GM12878 (cell line): ENCODE results near the gene GALNT17.

Source experiments
- POLR2A ChIP-seq: IDR thresholded peaks from 2 replicates; pipeline ENCODE4 v1.6.1; 2011; ENCODE audit warnings: low read depth, mild to moderate bottlenecking, low read length
- STAT3 ChIP-seq: IDR thresholded peaks from 2 replicates; pipeline ENCODE4 v1.6.1; 2011; ENCODE audit warnings: low read depth, low read length, improper control_type of control experiment
- TCF12 ChIP-seq: IDR thresholded peaks from 2 replicates; pipeline ENCODE4 v1.6.1; 2011; ENCODE audit warnings: low read depth, mild to moderate bottlenecking, low read length
- ZZZ3 ChIP-seq: IDR thresholded peaks from 2 replicates; pipeline ENCODE4 v1.6.1; 2011; ENCODE audit warnings: low read depth; ENCODE audit not compliant: control insufficient read depth, insufficient read length
- TF ChIP-seq, protein P1 (sequence below), 3 experiments: IDR thresholded peaks in 2 of 3; conservative IDR thresholded peaks in 1 of 3; 2 replicates each; pipeline ENCODE4 v1.5.1; 2011; ENCODE audit warnings: low read depth in 3 of 3, low read length in 3 of 3, mild to moderate bottlenecking in 3 of 3, control low read depth in 2 of 3, moderate library complexity in 2 of 3, inconsistent platforms in 1 of 3, mixed read lengths in 1 of 3; ENCODE audit not compliant: control insufficient read depth in 2 of 3, insufficient read depth in 1 of 3; ENCODE audit errors: extremely low read depth in 1 of 3
- TF ChIP-seq, protein P2 (sequence below): fragments of 450-650 bp; IDR thresholded peaks from 2 replicates; pipeline ENCODE4 v1.6.1; 2017; ENCODE audit warnings: mild to moderate bottlenecking
- TF ChIP-seq, protein P3 (sequence below): IDR thresholded peaks from 2 replicates; pipeline ENCODE4 v1.6.1; 2012; ENCODE audit warnings: low read length, inconsistent platforms

DNA sequence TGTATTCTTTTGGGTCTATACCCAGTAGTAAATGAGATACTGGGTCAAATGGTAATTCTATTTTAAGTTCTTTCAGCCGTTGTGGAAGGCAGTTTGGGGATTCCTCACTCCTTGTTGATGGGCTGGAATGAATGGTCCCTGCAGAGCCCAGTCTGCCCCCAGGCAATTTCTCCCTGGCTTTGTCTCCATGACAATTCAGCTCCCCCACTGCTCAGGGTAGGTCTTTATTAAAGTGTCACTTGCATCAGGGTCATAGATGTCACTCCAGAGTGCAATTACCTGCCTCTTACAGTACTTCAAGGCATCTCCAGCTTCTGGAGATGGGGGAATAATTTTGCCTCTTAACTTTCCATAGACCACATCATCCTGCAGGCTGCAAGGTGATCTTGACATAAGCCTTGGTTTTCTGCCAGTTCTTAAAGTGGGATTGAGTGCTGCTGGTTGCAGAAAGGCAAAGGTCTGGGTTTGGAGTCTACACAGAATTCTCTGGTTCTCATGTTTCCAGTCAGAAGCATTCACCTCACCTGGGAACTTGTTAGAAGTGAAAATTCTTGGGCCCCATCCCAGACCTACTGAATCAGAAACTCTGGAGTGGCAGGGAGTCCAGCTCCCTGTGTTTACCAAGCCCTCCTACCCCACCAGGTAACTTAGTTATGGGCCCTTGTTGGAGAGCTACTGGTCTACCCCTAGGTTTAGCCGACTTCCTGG, 442.4 kb downstream of the GALNT17 start:
- TF ChIP-seq, protein P1, sequence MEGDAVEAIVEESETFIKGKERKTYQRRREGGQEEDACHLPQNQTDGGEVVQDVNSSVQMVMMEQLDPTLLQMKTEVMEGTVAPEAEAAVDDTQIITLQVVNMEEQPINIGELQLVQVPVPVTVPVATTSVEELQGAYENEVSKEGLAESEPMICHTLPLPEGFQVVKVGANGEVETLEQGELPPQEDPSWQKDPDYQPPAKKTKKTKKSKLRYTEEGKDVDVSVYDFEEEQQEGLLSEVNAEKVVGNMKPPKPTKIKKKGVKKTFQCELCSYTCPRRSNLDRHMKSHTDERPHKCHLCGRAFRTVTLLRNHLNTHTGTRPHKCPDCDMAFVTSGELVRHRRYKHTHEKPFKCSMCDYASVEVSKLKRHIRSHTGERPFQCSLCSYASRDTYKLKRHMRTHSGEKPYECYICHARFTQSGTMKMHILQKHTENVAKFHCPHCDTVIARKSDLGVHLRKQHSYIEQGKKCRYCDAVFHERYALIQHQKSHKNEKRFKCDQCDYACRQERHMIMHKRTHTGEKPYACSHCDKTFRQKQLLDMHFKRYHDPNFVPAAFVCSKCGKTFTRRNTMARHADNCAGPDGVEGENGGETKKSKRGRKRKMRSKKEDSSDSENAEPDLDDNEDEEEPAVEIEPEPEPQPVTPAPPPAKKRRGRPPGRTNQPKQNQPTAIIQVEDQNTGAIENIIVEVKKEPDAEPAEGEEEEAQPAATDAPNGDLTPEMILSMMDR (IDR thresholded peaks at IDR 0.05 in 2 of 3, conservative IDR thresholded peaks at IDR 0.05 in 1 of 3; ENCODE audit: control insufficient read depth in 2 of 3, extremely low read depth in 1 of 3, insufficient read depth in 1 of 3, low read depth in 3 of 3, low read length in 3 of 3) = no peak
- no peak for TF ChIP-seq ZZZ3
- no peak for TF ChIP-seq TCF12
- no peak for TF ChIP-seq POLR2A
- TF ChIP-seq, protein P2, sequence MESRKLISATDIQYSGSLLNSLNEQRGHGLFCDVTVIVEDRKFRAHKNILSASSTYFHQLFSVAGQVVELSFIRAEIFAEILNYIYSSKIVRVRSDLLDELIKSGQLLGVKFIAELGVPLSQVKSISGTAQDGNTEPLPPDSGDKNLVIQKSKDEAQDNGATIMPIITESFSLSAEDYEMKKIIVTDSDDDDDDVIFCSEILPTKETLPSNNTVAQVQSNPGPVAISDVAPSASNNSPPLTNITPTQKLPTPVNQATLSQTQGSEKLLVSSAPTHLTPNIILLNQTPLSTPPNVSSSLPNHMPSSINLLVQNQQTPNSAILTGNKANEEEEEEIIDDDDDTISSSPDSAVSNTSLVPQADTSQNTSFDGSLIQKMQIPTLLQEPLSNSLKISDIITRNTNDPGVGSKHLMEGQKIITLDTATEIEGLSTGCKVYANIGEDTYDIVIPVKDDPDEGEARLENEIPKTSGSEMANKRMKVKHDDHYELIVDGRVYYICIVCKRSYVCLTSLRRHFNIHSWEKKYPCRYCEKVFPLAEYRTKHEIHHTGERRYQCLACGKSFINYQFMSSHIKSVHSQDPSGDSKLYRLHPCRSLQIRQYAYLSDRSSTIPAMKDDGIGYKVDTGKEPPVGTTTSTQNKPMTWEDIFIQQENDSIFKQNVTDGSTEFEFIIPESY = no peak
- TF ChIP-seq, protein P3, sequence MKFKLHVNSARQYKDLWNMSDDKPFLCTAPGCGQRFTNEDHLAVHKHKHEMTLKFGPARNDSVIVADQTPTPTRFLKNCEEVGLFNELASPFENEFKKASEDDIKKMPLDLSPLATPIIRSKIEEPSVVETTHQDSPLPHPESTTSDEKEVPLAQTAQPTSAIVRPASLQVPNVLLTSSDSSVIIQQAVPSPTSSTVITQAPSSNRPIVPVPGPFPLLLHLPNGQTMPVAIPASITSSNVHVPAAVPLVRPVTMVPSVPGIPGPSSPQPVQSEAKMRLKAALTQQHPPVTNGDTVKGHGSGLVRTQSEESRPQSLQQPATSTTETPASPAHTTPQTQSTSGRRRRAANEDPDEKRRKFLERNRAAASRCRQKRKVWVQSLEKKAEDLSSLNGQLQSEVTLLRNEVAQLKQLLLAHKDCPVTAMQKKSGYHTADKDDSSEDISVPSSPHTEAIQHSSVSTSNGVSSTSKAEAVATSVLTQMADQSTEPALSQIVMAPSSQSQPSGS = no peak
- no peak for TF ChIP-seq STAT3
